Progenitor cell of endocrine pancreas (in vitro differentiated cells): Measurements from ENCODE around the gene TEAD1. TPM values are rescaled to one million over a fixed set of nuclear protein-coding genes. Genes with fewer than 3 reads are reported as not detected.

Source experiments
- DNase-seq: peaks from one replicate; pipeline ENCODE4 v3.0.0; 2021; ENCODE audit warnings: low spot score; ENCODE audit not compliant: unreplicated experiment
- H3K27ac Mint-ChIP-seq: 2 replicates; pipeline ENCODE4 v1.8.0; 2021; ENCODE audit warnings: mild to moderate bottlenecking, moderate library complexity, mixed read lengths
- H3K27me3 Mint-ChIP-seq: 2 replicates; pipeline ENCODE4 v1.8.0; 2021; ENCODE audit warnings: mixed read lengths
- H3K36me3 Mint-ChIP-seq: 2 replicates; pipeline ENCODE4 v1.8.0; 2022; ENCODE audit warnings: mixed read lengths; ENCODE audit not compliant: insufficient read depth
- H3K4me1 Mint-ChIP-seq: 2 replicates; pipeline ENCODE4 v1.8.0; 2021; ENCODE audit warnings: low read depth, mixed read lengths
- H3K4me3 Mint-ChIP-seq: 2 replicates; pipeline ENCODE4 v1.8.0; 2021; ENCODE audit warnings: low read depth, mild to moderate bottlenecking, moderate library complexity, mixed read lengths
- H3K9me3 Mint-ChIP-seq: 2 replicates; pipeline ENCODE4 v1.8.0; 2021; ENCODE audit warnings: low read depth, mixed read lengths
- CTCF ChIP-seq: fragments of 200-600 bp; sonication (generic); IDR thresholded peaks from one replicate; pipeline ENCODE4 v1.5.0; 2021; ENCODE audit warnings: antibody characterized with exemption, mild to moderate bottlenecking; ENCODE audit not compliant: unreplicated experiment
- total RNA-seq: library from RNA; stranded (reverse); gene quantifications from 2 replicates; pipeline ENCODE4 v1.2.1, GENCODE V29; 2021

TEAD1 gene
- total RNA-seq, 1 donor from 2014 or later = 92.4 TPM

- Mint-ChIP-seq H3K27me3 (peaks cover 14% of the 10 kb centered on the region), H3K4me1 (no peaks in the 10 kb centered on the region)
These were observed 9.8 kb upstream of the TEAD1 start for GRCh38 chr11:12664385-12664784.

GRCh38 chr11:12666915-12667314 lies 7.3 kb upstream of the TEAD1 start:
- Mint-ChIP-seq H3K27me3 (peaks cover 14% of the 10 kb centered on the region), H3K27ac (no peak overlapping the region), H3K36me3 (no peaks in the 10 kb centered on the region), H3K4me1 (no peaks in the 10 kb centered on the region), H3K4me3 (no peak overlapping the region), H3K9me3 (peaks cover 3% of the 10 kb centered on the region)
- no peak for DNase-seq
- TF ChIP-seq CTCF = no peak

More at GRCh38 chr11:12664385-12664784, 9.8 kb upstream of the TEAD1 start:
- no peak for TF ChIP-seq CTCF
- DNase-seq = no peak
- Mint-ChIP-seq H3K4me3 (no peak overlapping the region), H3K9me3 (peaks cover 3% of the 10 kb centered on the region), H3K27ac (no peak overlapping the region), H3K36me3 (no peaks in the 10 kb centered on the region)

- peaks cover 3% of the 10 kb centered on the region for H3K9me3 Mint-ChIP-seq
- H3K27me3 Mint-ChIP-seq = peaks cover 14% of the 10 kb centered on the region
- DNase-seq = no peak
- no peak overlapping the region for H3K4me3 Mint-ChIP-seq
- TF ChIP-seq CTCF = no peak
- no peaks in the 10 kb centered on the region for H3K36me3 Mint-ChIP-seq
- no peak overlapping the region for H3K27ac Mint-ChIP-seq
- H3K4me1 Mint-ChIP-seq = no peaks in the 10 kb centered on the region
These were observed 6.6 kb upstream of the TEAD1 start for GRCh38 chr11:12667646-12668045.

GRCh38 chr11:12668166-12668565 lies 6.1 kb upstream of the TEAD1 start:
- Mint-ChIP-seq H3K9me3 (peaks cover 3% of the 10 kb centered on the region), H3K36me3 (no peaks in the 10 kb centered on the region), H3K4me3 (no peak overlapping the region), H3K27me3 (peaks cover 14% of the 10 kb centered on the region), H3K27ac (no peak overlapping the region), H3K4me1 (no peaks in the 10 kb centered on the region)
- no peak for TF ChIP-seq CTCF
- DNase-seq = no peak

- peaks cover 6% of the 10 kb centered on the region for H3K27me3 Mint-ChIP-seq
- H3K9me3 Mint-ChIP-seq = peaks cover 3% of the 10 kb centered on the region
- no peak overlapping the region for H3K27ac Mint-ChIP-seq
- no peak for DNase-seq
- TF ChIP-seq CTCF = no peak
- H3K4me1 Mint-ChIP-seq = no peaks in the 10 kb centered on the region
- no peak overlapping the region for H3K4me3 Mint-ChIP-seq
- no peaks in the 10 kb centered on the region for H3K36me3 Mint-ChIP-seq
These were observed 4.3 kb upstream of the TEAD1 start for GRCh38 chr11:12669930-12670329.
